Keratinocyte (primary cell): ENCODE data around the gene THBD.

ENCODE experiments used
- EZH2 ChIP-seq: IDR thresholded peaks from one replicate; pipeline ENCODE4 v1.6.1; 2012; ENCODE audit warnings: inconsistent platforms, mild to moderate bottlenecking, low read length, moderate library complexity
- TF ChIP-seq, protein P1 (sequence below), 3 experiments: IDR thresholded peaks in 1 of 3; conservative IDR thresholded peaks in 1 of 3; optimal IDR thresholded peaks in 1 of 3; 2 replicates in 2 of 3; 3 replicates in 1 of 3; pipeline versions ENCODE3 to v1.5.1; 2011; ENCODE audit warnings: low read length in 3 of 3, mild to moderate bottlenecking in 3 of 3, moderate library complexity in 2 of 3, control low read depth in 1 of 3, inconsistent platforms in 1 of 3; ENCODE audit not compliant: insufficient read depth in 2 of 3; ENCODE audit errors: extremely low read depth in 1 of 3

DNA sequence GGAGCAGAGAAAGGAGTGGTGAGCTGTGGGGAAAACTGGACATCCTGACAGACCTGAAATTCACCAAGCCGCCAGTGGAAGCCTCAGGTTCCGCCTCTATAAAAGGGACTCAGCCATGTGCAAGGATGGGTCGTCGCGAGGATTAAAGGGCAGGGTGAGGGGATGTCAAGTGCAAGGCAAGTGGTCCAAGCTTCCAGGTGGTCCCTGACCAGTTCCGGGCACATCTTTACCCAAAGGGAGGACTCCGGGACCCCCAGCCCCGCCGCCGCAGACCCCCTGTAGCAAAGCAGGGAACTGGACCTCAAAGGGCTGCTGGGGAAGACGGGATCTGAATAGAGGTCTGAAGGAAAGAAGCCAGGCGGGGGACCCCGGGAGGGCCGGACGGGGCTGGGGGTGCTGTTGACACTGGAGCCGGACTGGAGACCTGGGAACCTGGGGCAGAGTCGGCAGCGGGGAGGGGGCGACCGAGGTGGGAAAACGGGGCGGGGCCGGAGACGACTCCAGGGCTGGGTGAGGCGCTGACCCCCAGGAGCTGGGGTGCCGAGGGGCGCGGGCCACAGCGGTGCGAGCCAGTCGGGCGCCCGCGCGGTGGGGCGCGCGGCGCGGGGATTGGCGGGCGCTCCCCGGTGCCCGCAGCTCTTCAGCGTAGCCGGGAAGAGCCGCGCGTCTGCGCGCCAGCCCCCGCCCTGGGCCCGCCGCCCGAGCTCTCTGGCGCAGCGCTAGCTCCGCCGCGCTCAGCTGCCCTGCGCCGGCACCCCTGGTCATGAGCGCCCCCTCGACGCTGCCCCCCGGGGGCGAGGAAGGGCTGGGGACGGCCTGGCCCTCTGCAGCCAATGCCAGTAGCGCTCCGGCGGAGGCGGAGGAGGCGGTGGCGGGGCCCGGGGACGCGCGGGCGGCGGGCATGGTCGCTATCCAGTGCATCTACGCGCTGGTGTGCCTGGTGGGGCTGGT lies 14.5 kb downstream of the THBD start, which contains the start of gene SSTR4:
- TF ChIP-seq, protein P1, sequence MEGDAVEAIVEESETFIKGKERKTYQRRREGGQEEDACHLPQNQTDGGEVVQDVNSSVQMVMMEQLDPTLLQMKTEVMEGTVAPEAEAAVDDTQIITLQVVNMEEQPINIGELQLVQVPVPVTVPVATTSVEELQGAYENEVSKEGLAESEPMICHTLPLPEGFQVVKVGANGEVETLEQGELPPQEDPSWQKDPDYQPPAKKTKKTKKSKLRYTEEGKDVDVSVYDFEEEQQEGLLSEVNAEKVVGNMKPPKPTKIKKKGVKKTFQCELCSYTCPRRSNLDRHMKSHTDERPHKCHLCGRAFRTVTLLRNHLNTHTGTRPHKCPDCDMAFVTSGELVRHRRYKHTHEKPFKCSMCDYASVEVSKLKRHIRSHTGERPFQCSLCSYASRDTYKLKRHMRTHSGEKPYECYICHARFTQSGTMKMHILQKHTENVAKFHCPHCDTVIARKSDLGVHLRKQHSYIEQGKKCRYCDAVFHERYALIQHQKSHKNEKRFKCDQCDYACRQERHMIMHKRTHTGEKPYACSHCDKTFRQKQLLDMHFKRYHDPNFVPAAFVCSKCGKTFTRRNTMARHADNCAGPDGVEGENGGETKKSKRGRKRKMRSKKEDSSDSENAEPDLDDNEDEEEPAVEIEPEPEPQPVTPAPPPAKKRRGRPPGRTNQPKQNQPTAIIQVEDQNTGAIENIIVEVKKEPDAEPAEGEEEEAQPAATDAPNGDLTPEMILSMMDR (optimal IDR thresholded peaks at IDR 0.05 in 1 of 3, IDR thresholded peaks at IDR 0.05 in 1 of 3, conservative IDR thresholded peaks at IDR 0.05 in 1 of 3; ENCODE audit: extremely low read depth in 1 of 3, insufficient read depth in 2 of 3, low read length in 3 of 3): no peak
- TF ChIP-seq EZH2: peak; percentile 27
